WTC11 (cell line): ENCODE data around the gene C4BPB. TPM values are rescaled to one million over a fixed set of nuclear protein-coding genes. Genes with fewer than 3 reads are reported as not detected.

Experiments
- ATAC-seq: fragments of 200-7000 bp; cut with Tn5 transposase; 2 replicates; pipeline ENCODE4 v1.10.0; 2021; ENCODE audit warnings: mild to moderate bottlenecking, moderate library complexity
- CTCF ChIA-PET: fragments of 300-600 bp; sonication (Branson Sonifier 250); formaldehyde crosslinking; loops from one replicate; lab custom pipeline; 2021; ENCODE audit warnings: antibody characterized with exemption; lab: Charles Lee
- POLR2A ChIA-PET: fragments of 350-600 bp; sonication (Branson Sonifier 250); formaldehyde crosslinking; loops from one replicate; lab custom pipeline; 2021; ENCODE audit warnings: antibody characterized with exemption; lab: Charles Lee
- DNase-seq: peaks from one replicate; pipeline ENCODE4 v3.0.0; 2021; ENCODE audit warnings: low spot score
- H3K27ac Mint-ChIP-seq: 2 replicates; pipeline ENCODE4 v1.8.0; 2021; ENCODE audit warnings: mixed read lengths
- H3K27me3 Mint-ChIP-seq: 2 replicates; pipeline ENCODE4 v1.8.0; 2021; ENCODE audit warnings: low read depth, mild to moderate bottlenecking, moderate library complexity, mixed read lengths
- H3K36me3 Mint-ChIP-seq: 2 replicates; pipeline ENCODE4 v1.8.0; 2021; ENCODE audit warnings: mixed read lengths
- H3K4me1 Mint-ChIP-seq: 2 replicates; pipeline ENCODE4 v1.8.0; 2022; ENCODE audit warnings: mixed read lengths
- H3K4me3 Mint-ChIP-seq: 2 replicates; pipeline ENCODE4 v1.8.0; 2021; ENCODE audit warnings: mild to moderate bottlenecking, moderate library complexity, mixed read lengths
- H3K9me3 Mint-ChIP-seq: 2 replicates; pipeline ENCODE4 v1.8.0; 2021; ENCODE audit warnings: mixed read lengths
- CTCF ChIP-seq: fragments of 200-600 bp; IDR thresholded peaks from 2 replicates; pipeline ENCODE4 v1.8.0; 2022; ENCODE audit warnings: antibody characterized with exemption
- E2F5 ChIP-seq: sonication (generic); formaldehyde crosslinking; IDR thresholded peaks from 2 replicates; pipeline ENCODE4 v1.8.1; 2022; ENCODE audit warnings: mild to moderate bottlenecking, moderate library complexity, missing genetic modification reagents
- EMX1 ChIP-seq: fragments of 250-450 bp; sonication (Bioruptor Pico); IDR thresholded peaks from 2 replicates; pipeline ENCODE4 v1.8.0; 2021; ENCODE audit warnings: mild to moderate bottlenecking
- IRF1 ChIP-seq: sonication (generic); formaldehyde crosslinking; IDR thresholded peaks from 2 replicates; pipeline ENCODE4 v1.8.0; 2023; ENCODE audit warnings: missing genetic modification reagents
- IRF2 ChIP-seq: sonication (generic); formaldehyde crosslinking; IDR thresholded peaks from 2 replicates; pipeline ENCODE4 v1.8.0; 2022; ENCODE audit warnings: low read depth, missing genetic modification reagents, borderline replicate concordance
- JAZF1 ChIP-seq: fragments of 250-450 bp; sonication (Bioruptor Pico); IDR thresholded peaks from 2 replicates; pipeline ENCODE4 v1.9.0; 2021; ENCODE audit warnings: moderate library complexity, mild to moderate bottlenecking, inconsistent platforms
- MXD4 ChIP-seq: fragments of 250-450 bp; sonication (Bioruptor Pico); IDR thresholded peaks from 2 replicates; pipeline ENCODE4 v1.8.0; 2021; ENCODE audit warnings: mild to moderate bottlenecking, moderate library complexity, borderline replicate concordance
- NR3C1 ChIP-seq: sonication (generic); formaldehyde crosslinking; conservative IDR thresholded peaks from 2 replicates; pipeline ENCODE4 v1.8.1; 2023; ENCODE audit warnings: low read depth, mild to moderate bottlenecking, missing genetic modification reagents
- RELA ChIP-seq: sonication (generic); formaldehyde crosslinking; IDR thresholded peaks from 2 replicates; pipeline ENCODE4 v1.8.1; 2022; ENCODE audit warnings: missing genetic modification reagents, mild to moderate bottlenecking, borderline replicate concordance
- RORB ChIP-seq: fragments of 250-450 bp; sonication (Bioruptor Pico); IDR thresholded peaks from 2 replicates; pipeline ENCODE4 v1.9.0; 2021; ENCODE audit warnings: mild to moderate bottlenecking
- SMAD4 ChIP-seq: sonication (generic); formaldehyde crosslinking; IDR thresholded peaks from 2 replicates; pipeline ENCODE4 v1.8.0; 2022; ENCODE audit warnings: mild to moderate bottlenecking, missing genetic modification reagents
- TCF7 ChIP-seq: sonication (generic); formaldehyde crosslinking; IDR thresholded peaks from 2 replicates; pipeline ENCODE4 v1.8.0; 2022; ENCODE audit warnings: mild to moderate bottlenecking, low read depth, missing genetic modification reagents, moderate library complexity
- TEAD1 ChIP-seq: sonication (generic); formaldehyde crosslinking; IDR thresholded peaks from 2 replicates; pipeline ENCODE4 v1.8.0; 2022; ENCODE audit warnings: mild to moderate bottlenecking, missing genetic modification reagents
- ZNF423 ChIP-seq: fragments of 250-450 bp; sonication (Bioruptor Pico); IDR thresholded peaks from 2 replicates; pipeline ENCODE4 v2.1.2; 2022; ENCODE audit warnings: mild to moderate bottlenecking, moderate library complexity
- ZNF425 ChIP-seq: fragments of 250-450 bp; sonication (Bioruptor Pico); conservative IDR thresholded peaks from 2 replicates; pipeline ENCODE4 v1.9.0; 2021; ENCODE audit warnings: mild to moderate bottlenecking
- total RNA-seq: library from RNA; stranded (reverse); gene quantifications from 3 replicates; pipeline ENCODE4 v1.2.3, GENCODE V29; 2021
- TF ChIP-seq, protein P1 (sequence below): fragments of 250-450 bp; sonication (Bioruptor Pico); IDR thresholded peaks from 2 replicates; pipeline ENCODE4 v1.9.0; 2021; ENCODE audit warnings: mild to moderate bottlenecking
- TF ChIP-seq, protein P2 (sequence below): fragments of 250-450 bp; sonication (Bioruptor Pico); IDR thresholded peaks from 2 replicates; pipeline ENCODE4 v1.9.0; 2021; ENCODE audit warnings: mild to moderate bottlenecking, borderline replicate concordance
- TF ChIP-seq, protein P3 (sequence below): sonication (generic); formaldehyde crosslinking; IDR thresholded peaks from 2 replicates; pipeline ENCODE4 v1.8.1; 2023; ENCODE audit warnings: mild to moderate bottlenecking, missing genetic modification reagents, moderate library complexity

The C4BPB gene
- total RNA-seq, 1 experiment from 2014 or later: 0.26 TPM

GRCh38 chr1:207055386-207056001, 33.2 kb upstream of the C4BPB start:
- DNase-seq (no peak), ATAC-seq (no peak)
- ChIA-PET CTCF (no interaction called here), POLR2A (no interaction called here)
- Mint-ChIP-seq H3K27ac (no peak overlapping the region), H3K36me3 (0 out of 2 replicates have a peak, but pooled peaks cover 4% of the 10 kb centered on the region), H3K4me3 (no peak overlapping the region), H3K9me3 (no peaks in the 10 kb centered on the region), H3K27me3 (no peaks in the 10 kb centered on the region), H3K4me1 (peaks cover 36% of the 10 kb centered on the region)
- TF ChIP-seq ZNF425 (CRISPR knock-in tag) (no peak), MXD4 (CRISPR knock-in tag) (no peak), IRF1 (no peak), RORB (no peak), ZNF423 (CRISPR knock-in tag) (no peak), IRF2 (CRISPR knock-in tag) (no peak), SMAD4 (CRISPR knock-in tag) (no peak), CTCF (no peak), JAZF1 (CRISPR knock-in tag) (no peak), RELA (CRISPR knock-in tag) (no peak), EMX1 (CRISPR knock-in tag) (no peak), NR3C1 (CRISPR knock-in tag) (no peak), TEAD1 (CRISPR knock-in tag) (no peak), E2F5 (CRISPR knock-in tag) (no peak), TCF7 (CRISPR knock-in tag) (no peak)
- TF ChIP-seq, protein P1, sequence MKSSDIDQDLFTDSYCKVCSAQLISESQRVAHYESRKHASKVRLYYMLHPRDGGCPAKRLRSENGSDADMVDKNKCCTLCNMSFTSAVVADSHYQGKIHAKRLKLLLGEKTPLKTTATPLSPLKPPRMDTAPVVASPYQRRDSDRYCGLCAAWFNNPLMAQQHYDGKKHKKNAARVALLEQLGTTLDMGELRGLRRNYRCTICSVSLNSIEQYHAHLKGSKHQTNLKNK: no peak
- TF ChIP-seq, protein P2, sequence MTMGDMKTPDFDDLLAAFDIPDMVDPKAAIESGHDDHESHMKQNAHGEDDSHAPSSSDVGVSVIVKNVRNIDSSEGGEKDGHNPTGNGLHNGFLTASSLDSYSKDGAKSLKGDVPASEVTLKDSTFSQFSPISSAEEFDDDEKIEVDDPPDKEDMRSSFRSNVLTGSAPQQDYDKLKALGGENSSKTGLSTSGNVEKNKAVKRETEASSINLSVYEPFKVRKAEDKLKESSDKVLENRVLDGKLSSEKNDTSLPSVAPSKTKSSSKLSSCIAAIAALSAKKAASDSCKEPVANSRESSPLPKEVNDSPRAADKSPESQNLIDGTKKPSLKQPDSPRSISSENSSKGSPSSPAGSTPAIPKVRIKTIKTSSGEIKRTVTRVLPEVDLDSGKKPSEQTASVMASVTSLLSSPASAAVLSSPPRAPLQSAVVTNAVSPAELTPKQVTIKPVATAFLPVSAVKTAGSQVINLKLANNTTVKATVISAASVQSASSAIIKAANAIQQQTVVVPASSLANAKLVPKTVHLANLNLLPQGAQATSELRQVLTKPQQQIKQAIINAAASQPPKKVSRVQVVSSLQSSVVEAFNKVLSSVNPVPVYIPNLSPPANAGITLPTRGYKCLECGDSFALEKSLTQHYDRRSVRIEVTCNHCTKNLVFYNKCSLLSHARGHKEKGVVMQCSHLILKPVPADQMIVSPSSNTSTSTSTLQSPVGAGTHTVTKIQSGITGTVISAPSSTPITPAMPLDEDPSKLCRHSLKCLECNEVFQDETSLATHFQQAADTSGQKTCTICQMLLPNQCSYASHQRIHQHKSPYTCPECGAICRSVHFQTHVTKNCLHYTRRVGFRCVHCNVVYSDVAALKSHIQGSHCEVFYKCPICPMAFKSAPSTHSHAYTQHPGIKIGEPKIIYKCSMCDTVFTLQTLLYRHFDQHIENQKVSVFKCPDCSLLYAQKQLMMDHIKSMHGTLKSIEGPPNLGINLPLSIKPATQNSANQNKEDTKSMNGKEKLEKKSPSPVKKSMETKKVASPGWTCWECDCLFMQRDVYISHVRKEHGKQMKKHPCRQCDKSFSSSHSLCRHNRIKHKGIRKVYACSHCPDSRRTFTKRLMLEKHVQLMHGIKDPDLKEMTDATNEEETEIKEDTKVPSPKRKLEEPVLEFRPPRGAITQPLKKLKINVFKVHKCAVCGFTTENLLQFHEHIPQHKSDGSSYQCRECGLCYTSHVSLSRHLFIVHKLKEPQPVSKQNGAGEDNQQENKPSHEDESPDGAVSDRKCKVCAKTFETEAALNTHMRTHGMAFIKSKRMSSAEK (CRISPR knock-in tag): no peak
- TF ChIP-seq, protein P3, sequence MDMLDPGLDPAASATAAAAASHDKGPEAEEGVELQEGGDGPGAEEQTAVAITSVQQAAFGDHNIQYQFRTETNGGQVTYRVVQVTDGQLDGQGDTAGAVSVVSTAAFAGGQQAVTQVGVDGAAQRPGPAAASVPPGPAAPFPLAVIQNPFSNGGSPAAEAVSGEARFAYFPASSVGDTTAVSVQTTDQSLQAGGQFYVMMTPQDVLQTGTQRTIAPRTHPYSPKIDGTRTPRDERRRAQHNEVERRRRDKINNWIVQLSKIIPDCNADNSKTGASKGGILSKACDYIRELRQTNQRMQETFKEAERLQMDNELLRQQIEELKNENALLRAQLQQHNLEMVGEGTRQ (CRISPR knock-in tag): no peak
